Nephron (organoid): Measurements from ENCODE around the gene ATP6V0A1.
A peak's percentile ranks its signal among the peaks of the same experiment; 100 is the strongest.

Source experiments
- H3K27ac Mint-ChIP-seq, 3 experiments: 2 replicates each; pipeline ENCODE4 v1.8.0; 2020; ENCODE audit warnings: mixed read lengths in 3 of 3, mild to moderate bottlenecking in 2 of 3, moderate library complexity in 1 of 3
- H3K27me3 Mint-ChIP-seq: 2 replicates; pipeline ENCODE4 v1.8.0; 2021; ENCODE audit warnings: low read depth, mild to moderate bottlenecking, moderate library complexity, mixed read lengths
- H3K36me3 Mint-ChIP-seq: 2 replicates; pipeline ENCODE4 v1.8.0; 2020; ENCODE audit warnings: low read depth, mixed read lengths
- H3K4me1 Mint-ChIP-seq: 2 replicates; pipeline ENCODE4 v1.8.0; 2020; ENCODE audit warnings: mixed read lengths
- H3K4me3 Mint-ChIP-seq, 3 experiments: 2 replicates each; pipeline ENCODE4 v1.8.0; 2020; ENCODE audit warnings: mild to moderate bottlenecking in 3 of 3, mixed read lengths in 3 of 3, moderate library complexity in 2 of 3
- H3K9me3 Mint-ChIP-seq: 2 replicates; pipeline ENCODE4 v1.8.0; 2020; ENCODE audit warnings: mixed read lengths
- TF ChIP-seq, protein P1 (sequence below), 3 experiments: fragments of 200-600 bp; sonication (generic); IDR thresholded peaks; one replicate each; pipeline ENCODE4 v1.5.0; 2021; ENCODE audit warnings: antibody characterized with exemption in 3 of 3; ENCODE audit not compliant: unreplicated experiment in 3 of 3

ATP6V0A1 gene

DNA sequence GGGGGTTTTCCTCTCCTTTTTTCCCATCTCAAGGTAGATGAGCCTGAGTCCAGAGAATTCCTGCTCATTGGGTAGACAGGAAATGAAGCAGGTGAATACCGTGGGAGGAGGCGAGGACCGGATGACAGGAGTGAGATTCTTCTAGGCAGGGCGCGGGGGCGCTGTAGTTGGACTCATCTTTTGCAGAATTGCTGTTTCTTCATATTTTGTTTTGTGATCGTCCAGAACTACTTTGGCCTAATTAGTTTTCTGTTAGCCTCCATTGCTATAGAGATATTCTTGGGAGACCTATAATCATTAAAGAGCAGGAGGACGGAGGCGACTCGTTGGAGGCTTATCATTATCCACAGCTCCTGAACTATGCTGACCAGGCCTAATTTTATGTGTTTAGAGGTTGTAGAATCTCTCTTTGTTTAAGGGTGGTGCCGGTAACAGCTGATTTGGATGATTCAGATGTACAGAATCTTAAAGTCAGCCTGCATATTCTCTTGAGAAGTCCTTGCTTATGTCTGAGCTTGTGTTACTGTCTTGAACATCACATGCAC is 650 bp downstream of the ATP6V0A1 start:
- Mint-ChIP-seq H3K27ac (peak overlapping the region; percentile 73 to 90 (median 74)), H3K4me3 (peak overlapping the region; percentile 97 to 98 (median 98)), H3K9me3 (no peaks in the 10 kb centered on the region), H3K36me3 (peaks cover 16% of the 10 kb centered on the region), H3K27me3 (no peaks in the 10 kb centered on the region), H3K4me1 (peaks cover 38% of the 10 kb centered on the region)
- TF ChIP-seq, protein P1, sequence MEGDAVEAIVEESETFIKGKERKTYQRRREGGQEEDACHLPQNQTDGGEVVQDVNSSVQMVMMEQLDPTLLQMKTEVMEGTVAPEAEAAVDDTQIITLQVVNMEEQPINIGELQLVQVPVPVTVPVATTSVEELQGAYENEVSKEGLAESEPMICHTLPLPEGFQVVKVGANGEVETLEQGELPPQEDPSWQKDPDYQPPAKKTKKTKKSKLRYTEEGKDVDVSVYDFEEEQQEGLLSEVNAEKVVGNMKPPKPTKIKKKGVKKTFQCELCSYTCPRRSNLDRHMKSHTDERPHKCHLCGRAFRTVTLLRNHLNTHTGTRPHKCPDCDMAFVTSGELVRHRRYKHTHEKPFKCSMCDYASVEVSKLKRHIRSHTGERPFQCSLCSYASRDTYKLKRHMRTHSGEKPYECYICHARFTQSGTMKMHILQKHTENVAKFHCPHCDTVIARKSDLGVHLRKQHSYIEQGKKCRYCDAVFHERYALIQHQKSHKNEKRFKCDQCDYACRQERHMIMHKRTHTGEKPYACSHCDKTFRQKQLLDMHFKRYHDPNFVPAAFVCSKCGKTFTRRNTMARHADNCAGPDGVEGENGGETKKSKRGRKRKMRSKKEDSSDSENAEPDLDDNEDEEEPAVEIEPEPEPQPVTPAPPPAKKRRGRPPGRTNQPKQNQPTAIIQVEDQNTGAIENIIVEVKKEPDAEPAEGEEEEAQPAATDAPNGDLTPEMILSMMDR (IDR thresholded peaks at IDR 0.05; ENCODE audit: unreplicated experiment in 3 of 3): peak in 2 of 3 experiments; percentile 16 to 17

DNA sequence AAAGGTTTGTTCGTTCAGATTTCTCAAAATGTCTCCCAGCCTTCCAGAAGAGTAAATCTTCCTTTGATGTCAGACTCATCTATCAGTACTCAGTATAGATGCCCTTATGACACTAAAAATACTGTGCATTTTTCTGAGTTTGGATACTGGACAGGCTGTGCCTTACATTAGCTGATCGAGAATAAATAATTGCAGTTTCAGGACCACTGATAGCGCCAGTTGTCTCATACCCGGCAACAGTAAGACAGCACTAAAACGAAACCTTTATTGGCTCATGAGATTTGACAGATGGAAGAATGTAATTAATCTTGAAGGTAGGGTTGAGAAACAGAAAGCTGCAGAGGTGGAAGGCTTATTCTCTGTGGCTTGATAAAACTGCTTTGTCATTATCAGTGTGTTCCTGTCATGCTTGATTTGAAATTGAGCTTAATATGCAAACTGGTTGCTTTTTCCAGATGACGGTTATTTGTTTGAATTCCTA is 1.2 kb downstream of the ATP6V0A1 start:
- H3K27me3 Mint-ChIP-seq: no peaks in the 10 kb centered on the region
- H3K36me3 Mint-ChIP-seq: peaks cover 16% of the 10 kb centered on the region
- TF ChIP-seq, protein P1 (IDR thresholded peaks at IDR 0.05; ENCODE audit: unreplicated experiment in 3 of 3): no peak
- H3K4me3 Mint-ChIP-seq: peak overlapping the region; percentile 97 to 98 (median 98)
- H3K27ac Mint-ChIP-seq: peak overlapping the region in 2 of 3 experiments; percentile 73 to 90
- peaks cover 38% of the 10 kb centered on the region for H3K4me1 Mint-ChIP-seq
- no peaks in the 10 kb centered on the region for H3K9me3 Mint-ChIP-seq

DNA sequence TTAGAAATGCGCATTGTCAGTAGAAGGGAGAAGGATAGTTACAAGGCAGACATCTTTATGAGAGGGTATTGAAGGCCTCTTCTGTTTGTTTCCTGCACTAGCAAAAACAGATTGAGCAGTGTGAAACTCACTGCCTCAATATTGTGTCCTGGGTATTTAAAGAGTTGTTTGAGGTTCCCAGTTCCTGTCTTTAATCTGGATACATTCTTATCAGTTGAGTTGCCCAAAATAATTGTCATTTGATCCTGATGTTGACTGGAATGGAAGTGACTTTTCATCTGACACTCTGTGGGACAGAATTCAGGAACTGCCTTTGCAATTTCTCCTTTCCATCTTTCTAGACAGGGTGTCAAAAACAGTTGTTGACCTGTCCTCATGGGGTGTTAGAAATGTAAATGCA is 1.7 kb downstream of the ATP6V0A1 start:
- TF ChIP-seq, protein P1 (IDR thresholded peaks at IDR 0.05; ENCODE audit: unreplicated experiment in 3 of 3): no peak
- no peaks in the 10 kb centered on the region for H3K9me3 Mint-ChIP-seq
- peak overlapping the region; percentile 97 to 98 (median 98) for H3K4me3 Mint-ChIP-seq
- no peaks in the 10 kb centered on the region for H3K27me3 Mint-ChIP-seq
- H3K27ac Mint-ChIP-seq: peak overlapping the region in 1 of 3 experiments; percentile 90
- peaks cover 16% of the 10 kb centered on the region for H3K36me3 Mint-ChIP-seq
- H3K4me1 Mint-ChIP-seq: peaks cover 38% of the 10 kb centered on the region

DNA sequence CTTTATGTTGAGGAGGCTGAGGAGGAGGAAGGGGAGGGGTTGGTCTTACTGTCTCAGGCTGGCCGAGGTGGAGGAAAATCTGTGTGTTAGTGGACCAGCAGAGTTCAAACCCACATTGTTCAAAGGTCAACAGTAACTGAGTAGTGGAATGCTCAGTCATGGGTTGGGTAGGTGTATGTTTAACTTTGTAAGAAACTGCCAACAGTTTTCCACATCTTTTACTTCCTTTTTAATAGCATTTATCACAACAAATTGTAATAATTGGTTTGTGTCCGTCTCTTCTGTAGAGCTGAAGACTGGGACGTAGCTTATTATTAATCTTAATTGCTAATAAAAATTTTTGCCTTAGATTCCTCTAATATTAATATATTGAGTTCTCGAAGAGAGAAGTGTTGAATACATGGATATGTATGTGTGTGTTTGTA is 5.3 kb downstream of the ATP6V0A1 start:
- H3K27ac Mint-ChIP-seq: peak overlapping the region in 1 of 3 experiments; percentile 80
- H3K4me1 Mint-ChIP-seq: peaks cover 19% of the 10 kb centered on the region
- peaks cover 40% of the 10 kb centered on the region for H3K36me3 Mint-ChIP-seq
- H3K27me3 Mint-ChIP-seq: no peaks in the 10 kb centered on the region
- TF ChIP-seq, protein P1 (IDR thresholded peaks at IDR 0.05; ENCODE audit: unreplicated experiment in 3 of 3): no peak
- H3K4me3 Mint-ChIP-seq: no peak overlapping the region
- no peaks in the 10 kb centered on the region for H3K9me3 Mint-ChIP-seq

DNA sequence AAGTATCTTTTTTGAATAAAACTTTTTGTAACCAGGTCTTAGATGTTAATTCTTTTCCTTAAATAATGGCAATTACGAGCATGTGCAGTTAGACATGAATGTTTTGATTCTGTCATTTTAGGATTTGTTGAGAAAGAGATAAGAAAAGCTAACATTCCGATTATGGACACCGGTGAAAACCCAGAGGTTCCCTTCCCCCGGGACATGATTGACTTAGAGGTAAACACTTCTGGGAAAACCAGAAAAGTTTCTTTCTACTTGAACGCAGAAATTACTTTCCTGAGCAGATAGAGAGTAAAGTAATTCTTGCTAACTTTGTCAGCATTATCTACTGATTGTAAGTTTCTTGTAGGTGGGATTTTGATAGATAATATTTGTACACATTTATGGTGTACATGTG is 9.2 kb downstream of the ATP6V0A1 start:
- Mint-ChIP-seq H3K9me3 (no peaks in the 10 kb centered on the region), H3K27me3 (no peaks in the 10 kb centered on the region), H3K4me3 (no peak overlapping the region), H3K27ac (no peak overlapping the region), H3K36me3 (peaks cover 44% of the 10 kb centered on the region), H3K4me1 (no peaks in the 10 kb centered on the region)
- TF ChIP-seq, protein P1 (IDR thresholded peaks at IDR 0.05; ENCODE audit: unreplicated experiment in 3 of 3): no peak
